GM19468 (cell line): ENCODE measurements around the gene KCP.

Experiments
- ATAC-seq: cut with Tn5 transposase; IDR thresholded peaks from one replicate; pipeline ENCODE4 v1.9.1; 2021; ENCODE audit warnings: mild to moderate bottlenecking, moderate library complexity, moderate number of reproducible peaks; ENCODE audit not compliant: unreplicated experiment; ENCODE audit errors: extremely low read depth

KCP gene

GRCh38 chr7:128939075-128939860 is 28.8 kb upstream of the KCP start:
- no peak for ATAC-seq

GRCh38 chr7:128938544-128939074 is 28.1 kb upstream of the KCP start:
- no peak for ATAC-seq

- ATAC-seq = no peak
Observed at GRCh38 chr7:128937647-128938543, 27.4 kb upstream of the KCP start, which contains the start of gene IRF5. Gene IRF5, plus strand, starts transcription at chr7:128937927. Its CDS starts 4,155 bp downstream, at chr7:128942082.

- ATAC-seq = no peak
Observed at GRCh38 chr7:128937271-128937646, 26.8 kb upstream of the KCP start.

GRCh38 chr7:128936798-128937197 is 26.3 kb upstream of the KCP start:
- no peak for ATAC-seq

GRCh38 chr7:128935342-128935730 is 24.8 kb upstream of the KCP start:
- ATAC-seq = no peak

GRCh38 chr7:128934361-128935341 is 24.1 kb upstream of the KCP start:
- ATAC-seq = no peak

GRCh38 chr7:128933180-128933891 is 22.8 kb upstream of the KCP start:
- no peak for ATAC-seq

GRCh38 chr7:128932862-128933179 is 22.3 kb upstream of the KCP start:
- ATAC-seq = no peak

- ATAC-seq = no peak
Observed at GRCh38 chr7:128931965-128932861, 21.7 kb upstream of the KCP start.

- ATAC-seq = no peak
Observed at GRCh38 chr7:128931190-128931798, 20.8 kb upstream of the KCP start.

GRCh38 chr7:128928882-128929788 is 18.6 kb upstream of the KCP start:
- no peak for ATAC-seq

- ATAC-seq = no peak
Observed at GRCh38 chr7:128928159-128928813, 17.8 kb upstream of the KCP start.

- ATAC-seq = no peak
Observed at GRCh38 chr7:128924707-128925588, 14.4 kb upstream of the KCP start.

- no peak for ATAC-seq
Observed at GRCh38 chr7:128923411-128923800, 12.9 kb upstream of the KCP start.
